Peyer's patch (tissue), 4 donors: ENCODE data around the gene YARS1.

Experiments
- POLR2A ChIP-seq, 2 donors: fragments of 450-650 bp; IDR thresholded peaks; one replicate each; pipeline ENCODE4 v1.5.1; 2017; ENCODE audit warnings: antibody characterized with exemption in 2 of 2, mild to moderate bottlenecking in 2 of 2, moderate library complexity in 2 of 2
- TF ChIP-seq, protein P1 (sequence below), 6 experiments: fragments of 450-650 bp in 4 of 6; fragments of 200-600 bp in 2 of 6; sonication (generic) in 1 of 6; IDR thresholded peaks; one replicate each; pipeline ENCODE4 v1.5.1; 2017 to 2019; ENCODE audit warnings: antibody characterized with exemption in 6 of 6, mild to moderate bottlenecking in 3 of 6, moderate library complexity in 1 of 6

DNA sequence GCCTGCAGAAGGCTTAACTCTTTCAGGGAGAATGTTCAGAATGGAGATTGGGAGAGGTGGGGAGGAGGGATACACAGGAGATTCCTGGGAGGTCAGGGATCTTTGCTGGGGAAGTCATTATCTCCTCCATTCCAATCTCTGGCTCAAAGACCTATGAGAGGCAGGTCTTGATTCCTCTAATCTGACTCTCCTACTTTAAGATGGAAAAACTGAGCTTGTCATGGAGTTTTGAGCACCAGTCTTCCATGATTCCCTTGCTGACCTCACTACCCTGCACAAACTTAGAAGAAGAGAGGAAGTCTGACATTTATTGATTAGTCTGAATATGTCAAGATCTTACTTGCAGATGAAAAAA is 73.1 kb downstream of the YARS1 start:
- no peak for TF ChIP-seq POLR2A (IDR thresholded peaks at IDR 0.05)
- TF ChIP-seq, protein P1, sequence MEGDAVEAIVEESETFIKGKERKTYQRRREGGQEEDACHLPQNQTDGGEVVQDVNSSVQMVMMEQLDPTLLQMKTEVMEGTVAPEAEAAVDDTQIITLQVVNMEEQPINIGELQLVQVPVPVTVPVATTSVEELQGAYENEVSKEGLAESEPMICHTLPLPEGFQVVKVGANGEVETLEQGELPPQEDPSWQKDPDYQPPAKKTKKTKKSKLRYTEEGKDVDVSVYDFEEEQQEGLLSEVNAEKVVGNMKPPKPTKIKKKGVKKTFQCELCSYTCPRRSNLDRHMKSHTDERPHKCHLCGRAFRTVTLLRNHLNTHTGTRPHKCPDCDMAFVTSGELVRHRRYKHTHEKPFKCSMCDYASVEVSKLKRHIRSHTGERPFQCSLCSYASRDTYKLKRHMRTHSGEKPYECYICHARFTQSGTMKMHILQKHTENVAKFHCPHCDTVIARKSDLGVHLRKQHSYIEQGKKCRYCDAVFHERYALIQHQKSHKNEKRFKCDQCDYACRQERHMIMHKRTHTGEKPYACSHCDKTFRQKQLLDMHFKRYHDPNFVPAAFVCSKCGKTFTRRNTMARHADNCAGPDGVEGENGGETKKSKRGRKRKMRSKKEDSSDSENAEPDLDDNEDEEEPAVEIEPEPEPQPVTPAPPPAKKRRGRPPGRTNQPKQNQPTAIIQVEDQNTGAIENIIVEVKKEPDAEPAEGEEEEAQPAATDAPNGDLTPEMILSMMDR (IDR thresholded peaks at IDR 0.05): no peak
